ENCODE data around the gene MAN1A1.

Gene MAN1A1

GRCh38 chr6:119133400-119133799, 216.2 kb downstream of the MAN1A1 start:
- no peak for DNase-seq

DNA sequence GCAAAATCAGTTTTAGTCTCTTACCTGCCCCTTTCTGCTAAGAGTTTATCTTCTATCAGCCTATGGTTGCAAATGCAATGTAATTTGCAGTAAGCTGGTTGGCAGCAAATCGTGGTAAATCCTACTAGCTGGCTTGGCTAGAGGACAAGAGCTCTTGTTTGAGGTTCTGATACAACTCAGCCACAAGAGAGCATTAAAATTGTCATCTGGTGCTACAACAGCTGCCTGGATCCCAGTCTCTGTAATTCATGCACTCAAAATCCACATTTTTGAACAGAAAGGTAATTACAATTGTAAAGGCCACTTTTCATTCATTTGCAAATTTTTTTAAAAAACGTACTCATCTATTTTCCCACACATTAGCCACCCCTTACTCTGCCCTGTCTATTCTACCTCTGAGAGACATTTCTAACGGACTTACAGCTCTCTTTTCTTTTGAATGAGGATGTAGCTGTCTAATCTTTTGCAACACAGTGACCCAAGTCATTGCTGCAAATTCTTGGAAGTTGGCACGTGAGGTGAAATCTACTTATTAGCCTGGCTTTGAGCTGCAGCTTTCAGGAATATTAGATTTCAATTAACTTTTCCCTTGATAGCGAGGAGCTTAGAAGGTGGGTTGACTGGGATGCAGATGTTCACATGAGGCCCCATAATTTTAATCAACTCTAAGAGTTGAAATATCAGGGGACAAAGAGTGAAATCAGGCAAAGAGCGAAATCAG, 217.1 kb downstream of the MAN1A1 start:
- DNase-seq = no peak

DNA sequence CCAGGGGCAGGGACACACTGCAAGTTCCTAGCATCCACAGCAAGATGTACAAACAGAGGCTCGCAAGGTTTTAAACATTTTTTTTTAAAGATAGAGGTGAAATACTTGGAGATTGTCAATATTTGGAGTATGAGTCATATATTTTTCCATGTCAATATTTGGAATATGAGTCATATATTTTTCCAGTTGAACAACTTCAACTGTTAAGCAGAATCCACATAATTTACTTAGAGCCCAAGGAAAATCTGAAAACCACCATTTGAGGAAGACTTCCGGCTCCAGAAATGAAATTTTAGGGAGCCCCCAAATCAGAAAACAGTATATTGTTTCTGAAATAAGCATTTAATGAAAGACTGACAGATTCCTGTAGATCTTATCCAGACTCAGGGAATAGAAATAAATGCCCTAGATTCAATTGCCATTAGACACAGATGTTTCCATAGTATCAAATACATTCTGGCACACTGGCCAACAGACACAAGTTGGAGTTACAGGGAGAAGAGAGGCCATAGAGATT, 219.5 kb downstream of the MAN1A1 start:
- DNase-seq = no peak

- DNase-seq = no peak
Measured at GRCh38 chr6:119129148-119129967, 220.2 kb downstream of the MAN1A1 start.

- no peak for DNase-seq
Measured at GRCh38 chr6:119128252-119128912, 221.2 kb downstream of the MAN1A1 start.

- DNase-seq = no peak
Measured at GRCh38 chr6:119127627-119128026, 221.9 kb downstream of the MAN1A1 start.

All from effector CD4-positive, alpha-beta T cell (primary cell).